ELR (cell line): ENCODE data around the gene SYT13.

ENCODE experiments used
- DNase-seq: peaks from one replicate; pipeline ENCODE4 v3.0.0-alpha.2; 2015; ENCODE audit warnings: low read depth

Gene SYT13

GRCh38 chr11:45305874-45306623 lies 19.9 kb upstream of the SYT13 start:
- no peak for DNase-seq

GRCh38 chr11:45304992-45305335 lies 18.8 kb upstream of the SYT13 start:
- no peak for DNase-seq

GRCh38 chr11:45304111-45304991 lies 18.2 kb upstream of the SYT13 start:
- no peak for DNase-seq

GRCh38 chr11:45303316-45303715 lies 17.2 kb upstream of the SYT13 start:
- no peak for DNase-seq

GRCh38 chr11:45301537-45302246 lies 15.6 kb upstream of the SYT13 start:
- DNase-seq = no peak

GRCh38 chr11:45300715-45301114 lies 14.6 kb upstream of the SYT13 start:
- DNase-seq = no peak

- no peak for DNase-seq
Observed at GRCh38 chr11:45298718-45299117, 12.6 kb upstream of the SYT13 start.

GRCh38 chr11:45296075-45296474 lies 9.9 kb upstream of the SYT13 start:
- DNase-seq = no peak

- no peak for DNase-seq
Observed at GRCh38 chr11:45294499-45294898, 8.4 kb upstream of the SYT13 start.

GRCh38 chr11:45293566-45294192 lies 7.5 kb upstream of the SYT13 start:
- DNase-seq = peak; percentile 73

- no peak for DNase-seq
Observed at GRCh38 chr11:45290586-45290985, 4.4 kb upstream of the SYT13 start.

- peak; percentile 62 for DNase-seq
Observed at GRCh38 chr11:45289369-45289768, 3.2 kb upstream of the SYT13 start.

GRCh38 chr11:45288339-45288738 lies 2.2 kb upstream of the SYT13 start:
- no peak for DNase-seq

GRCh38 chr11:45287316-45287903 lies 1.3 kb upstream of the SYT13 start:
- DNase-seq = no peak

- no peak for DNase-seq
Observed at GRCh38 chr11:45285250-45285828, 802 bp downstream of the SYT13 start.

GRCh38 chr11:45282081-45282480 lies 4.1 kb downstream of the SYT13 start:
- no peak for DNase-seq

GRCh38 chr11:45280449-45280848 lies 5.7 kb downstream of the SYT13 start:
- no peak for DNase-seq

GRCh38 chr11:45279645-45280044 lies 6.5 kb downstream of the SYT13 start:
- DNase-seq = no peak

GRCh38 chr11:45278714-45279113 lies 7.4 kb downstream of the SYT13 start:
- DNase-seq = no peak

- no peak for DNase-seq
Observed at GRCh38 chr11:45275828-45276227, 10.3 kb downstream of the SYT13 start.

GRCh38 chr11:45274206-45274605 lies 11.9 kb downstream of the SYT13 start:
- DNase-seq = no peak

- DNase-seq = no peak
Observed at GRCh38 chr11:45273509-45273908, 12.6 kb downstream of the SYT13 start.
